ENCODE results near the gene SLC23A2. TPM values are rescaled to one million over a fixed set of nuclear protein-coding genes. Genes with fewer than 3 reads are reported as not detected.
A peak's percentile ranks its signal among the peaks of the same experiment; 100 is the strongest.

SLC23A2 gene
- total RNA-seq, 1 experiment from 2014 or later, result 37.3 TPM

- ChIA-PET CTCF (no interaction called here), POLR2A (no interaction called here)
- peak overlapping the region; percentile 71 for H3K27ac Mint-ChIP-seq (ENCODE audit: unreplicated experiment)
- TF ChIP-seq, protein P1, sequence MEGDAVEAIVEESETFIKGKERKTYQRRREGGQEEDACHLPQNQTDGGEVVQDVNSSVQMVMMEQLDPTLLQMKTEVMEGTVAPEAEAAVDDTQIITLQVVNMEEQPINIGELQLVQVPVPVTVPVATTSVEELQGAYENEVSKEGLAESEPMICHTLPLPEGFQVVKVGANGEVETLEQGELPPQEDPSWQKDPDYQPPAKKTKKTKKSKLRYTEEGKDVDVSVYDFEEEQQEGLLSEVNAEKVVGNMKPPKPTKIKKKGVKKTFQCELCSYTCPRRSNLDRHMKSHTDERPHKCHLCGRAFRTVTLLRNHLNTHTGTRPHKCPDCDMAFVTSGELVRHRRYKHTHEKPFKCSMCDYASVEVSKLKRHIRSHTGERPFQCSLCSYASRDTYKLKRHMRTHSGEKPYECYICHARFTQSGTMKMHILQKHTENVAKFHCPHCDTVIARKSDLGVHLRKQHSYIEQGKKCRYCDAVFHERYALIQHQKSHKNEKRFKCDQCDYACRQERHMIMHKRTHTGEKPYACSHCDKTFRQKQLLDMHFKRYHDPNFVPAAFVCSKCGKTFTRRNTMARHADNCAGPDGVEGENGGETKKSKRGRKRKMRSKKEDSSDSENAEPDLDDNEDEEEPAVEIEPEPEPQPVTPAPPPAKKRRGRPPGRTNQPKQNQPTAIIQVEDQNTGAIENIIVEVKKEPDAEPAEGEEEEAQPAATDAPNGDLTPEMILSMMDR (IDR thresholded peaks at IDR 0.05; ENCODE audit: insufficient read depth in 1 of 2, low read depth in 1 of 2, low read length in 1 of 2, severe bottlenecking in 1 of 2, unreplicated experiment in 1 of 2), result no peak
- no peaks in the 10 kb centered on the region for H3K27me3 ChIP-seq (replicated peaks; ENCODE audit: control insufficient read depth, insufficient read depth, low read length)
- no peak overlapping the region for H3K4me3 ChIP-seq (ENCODE audit: low read depth, low read length)
- H3K4me1 Mint-ChIP-seq (ENCODE audit: low read depth, unreplicated experiment), result peaks cover 8% of the 10 kb centered on the region
- H3K4me1 ChIP-seq, result peaks cover 13% of the 10 kb centered on the region
- peak overlapping the region; percentile 46 for H3K4me3 Mint-ChIP-seq (ENCODE audit: unreplicated experiment)
- intact Hi-C loops (cut with micrococcal nuclease; ENCODE audit: unreplicated experiment), result no loop called here
- no peaks in the 10 kb centered on the region for H3K36me3 ChIP-seq (ENCODE audit: control insufficient read depth, insufficient read depth, low read length)
- H3K9me3 ChIP-seq, result no peaks in the 10 kb centered on the region
- peak in 1 of 2 experiments; percentile 34 for DNase-seq
- H3K27me3 Mint-ChIP-seq (ENCODE audit: insufficient read depth, unreplicated experiment), result no peaks in the 10 kb centered on the region
- no peaks in the 10 kb centered on the region for H3K36me3 Mint-ChIP-seq (ENCODE audit: insufficient read depth, unreplicated experiment)
- H3K9me3 Mint-ChIP-seq (ENCODE audit: unreplicated experiment), result no peaks in the 10 kb centered on the region
- no TSS peak for BruUV-seq (replicated peaks)
These were observed 184.1 kb downstream of the SLC23A2 start for GRCh38 chr20:4817230-4817671.

DNA sequence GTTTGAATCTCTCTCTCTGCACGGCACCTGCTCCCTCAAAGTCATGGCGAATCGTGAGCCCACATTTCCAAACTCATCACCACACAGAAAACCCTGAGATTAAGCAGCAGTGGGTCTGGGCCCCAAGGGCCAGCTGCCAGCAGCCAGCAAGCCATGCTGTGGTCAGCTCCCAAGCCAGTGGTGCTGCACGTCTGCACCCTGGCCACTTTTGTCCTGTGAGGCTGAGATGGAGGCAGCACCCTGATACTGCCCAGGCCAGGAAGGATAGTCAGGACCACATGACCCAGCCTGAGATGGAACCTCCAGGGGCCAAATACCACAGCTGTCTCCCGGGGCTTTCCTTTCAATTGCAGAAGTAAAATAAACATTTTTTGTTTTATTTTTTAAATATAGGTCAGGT lies 185.7 kb downstream of the SLC23A2 start:
- ChIA-PET POLR2A (no interaction called here), CTCF (no interaction called here)
- Histone ChIP-seq H3K4me1 (peaks cover 10% of the 10 kb centered on the region), H3K4me3 (ENCODE audit: low read depth, low read length) (no peak overlapping the region), H3K36me3 (ENCODE audit: control insufficient read depth, insufficient read depth, low read length) (no peaks in the 10 kb centered on the region), H3K27me3 (replicated peaks; ENCODE audit: control insufficient read depth, insufficient read depth, low read length) (no peaks in the 10 kb centered on the region), H3K9me3 (no peaks in the 10 kb centered on the region)
- Mint-ChIP-seq H3K27me3 (ENCODE audit: insufficient read depth, unreplicated experiment) (no peaks in the 10 kb centered on the region), H3K27ac (ENCODE audit: unreplicated experiment) (no peak overlapping the region), H3K4me3 (ENCODE audit: unreplicated experiment) (no peak overlapping the region), H3K9me3 (ENCODE audit: unreplicated experiment) (no peaks in the 10 kb centered on the region), H3K36me3 (ENCODE audit: insufficient read depth, unreplicated experiment) (no peaks in the 10 kb centered on the region), H3K4me1 (ENCODE audit: low read depth, unreplicated experiment) (peaks cover 8% of the 10 kb centered on the region)
- BruUV-seq (replicated peaks), result no TSS peak
- intact Hi-C loops (cut with micrococcal nuclease; ENCODE audit: unreplicated experiment), result no loop called here
- TF ChIP-seq, protein P1 (IDR thresholded peaks at IDR 0.05; ENCODE audit: insufficient read depth in 1 of 2, low read depth in 1 of 2, low read length in 1 of 2, severe bottlenecking in 1 of 2, unreplicated experiment in 1 of 2), result no peak
- no peak for DNase-seq

GRCh38 chr20:4814696-4815252 lies 186.5 kb downstream of the SLC23A2 start:
- Mint-ChIP-seq H3K27me3 (ENCODE audit: insufficient read depth, unreplicated experiment) (no peaks in the 10 kb centered on the region), H3K4me1 (ENCODE audit: low read depth, unreplicated experiment) (peaks cover 8% of the 10 kb centered on the region), H3K9me3 (ENCODE audit: unreplicated experiment) (no peaks in the 10 kb centered on the region), H3K4me3 (ENCODE audit: unreplicated experiment) (no peak overlapping the region), H3K27ac (ENCODE audit: unreplicated experiment) (no peak overlapping the region), H3K36me3 (ENCODE audit: insufficient read depth, unreplicated experiment) (no peaks in the 10 kb centered on the region)
- Histone ChIP-seq H3K4me3 (ENCODE audit: low read depth, low read length) (no peak overlapping the region), H3K9me3 (no peaks in the 10 kb centered on the region), H3K4me1 (peaks cover 10% of the 10 kb centered on the region), H3K36me3 (ENCODE audit: control insufficient read depth, insufficient read depth, low read length) (no peaks in the 10 kb centered on the region), H3K27me3 (replicated peaks; ENCODE audit: control insufficient read depth, insufficient read depth, low read length) (no peaks in the 10 kb centered on the region)
- TF ChIP-seq, protein P1 (IDR thresholded peaks at IDR 0.05; ENCODE audit: insufficient read depth in 1 of 2, low read depth in 1 of 2, low read length in 1 of 2, severe bottlenecking in 1 of 2, unreplicated experiment in 1 of 2), result no peak
- intact Hi-C loops (cut with micrococcal nuclease; ENCODE audit: unreplicated experiment), result no loop called here
- peak in 1 of 2 experiments; percentile 12 for DNase-seq
- no TSS peak for BruUV-seq (replicated peaks)
- ChIA-PET CTCF (no interaction called here), POLR2A (no interaction called here)
